Tibial artery (tissue), 4 donors: ENCODE measurements around the gene FAM209A.
"Not testable (repeated sequence)": the region's sequence is repeated elsewhere in the genome, so short reads cannot be mapped to it uniquely, and the experiment has no call there.

Experiments
- DNase-seq, 2 donors: peaks; one replicate each; pipeline ENCODE4 v3.0.0-alpha.2; 2019
- H3K27ac ChIP-seq, 2 donors: fragments of 200-600 bp; sonication (generic) in 1 of 2; 1 replicate in 1 of 2; 2 replicates in 1 of 2; pipeline ENCODE4 v1.5.1; 2018 to 2019; ENCODE audit warnings: mild to moderate bottlenecking in 1 of 2
- H3K27me3 ChIP-seq, 2 donors: fragments of 200-600 bp; sonication (generic) in 1 of 2; one replicate each; pipeline versions ENCODE4 v1.5.1 to v1.6.0; 2016 to 2019
- H3K36me3 ChIP-seq, 3 donors: fragments of 200-600 bp; sonication (generic) in 2 of 3; one replicate each; pipeline ENCODE4 v1.5.1; 2016 to 2019; ENCODE audit warnings: mild to moderate bottlenecking in 2 of 3
- H3K4me1 ChIP-seq, 4 donors: fragments of 200-600 bp; sonication (generic) in 2 of 4; 1 replicate in 3 of 4; 2 replicates in 1 of 4; pipeline ENCODE4 v1.5.1; 2016 to 2019
- H3K4me3 ChIP-seq, 2 donors: fragments of 200-600 bp; sonication (generic) in 1 of 2; 1 replicate in 1 of 2; 2 replicates in 1 of 2; pipeline ENCODE4 v1.5.1; 2018 to 2019; ENCODE audit warnings: mild to moderate bottlenecking in 2 of 2
- H3K9me3 ChIP-seq, 3 donors: fragments of 200-600 bp; sonication (generic) in 1 of 3; one replicate each; pipeline ENCODE4 v1.5.1; 2016 to 2019
- CTCF ChIP-seq, 2 experiments: fragments of 200-600 bp in 1 of 2; fragments of 450-650 bp in 1 of 2; IDR thresholded peaks; one replicate each; pipeline ENCODE4 v1.5.1; 2017 to 2019; ENCODE audit warnings: antibody characterized with exemption in 2 of 2, mild to moderate bottlenecking in 1 of 2, moderate library complexity in 1 of 2
- intact Hi-C: fragments of 100-400 bp; cut with DNase I; formaldehyde crosslinking; loops from one replicate; pipeline ENCODE4 v1.15.0; 2023; ENCODE audit warnings: low total_unique reads

The FAM209A gene

GRCh38 chr20:56520180-56520579 is 4.4 kb upstream of the FAM209A start:
- Histone ChIP-seq H3K9me3 (peaks cover 0 to 22% (median 18%) of the 10 kb centered on the region in 3 donors), H3K36me3 (peaks cover 48 to 53% (median 50%) of the 10 kb centered on the region in 3 donors), H3K4me1 (peaks cover 0 to 8% (median 0%) of the 10 kb centered on the region in 4 donors), H3K27ac (no peak overlapping the region), H3K4me3 (no peak overlapping the region), H3K27me3 (no peaks in the 10 kb centered on the region)
- DNase-seq = peak in 1 of 2 donors; percentile 32
- no peak for TF ChIP-seq CTCF (IDR thresholded peaks at IDR 0.05)
- intact Hi-C loops = no loop called here

- not testable (repeated sequence) for H3K4me1 ChIP-seq
These were observed 3.7 kb upstream of the FAM209A start for GRCh38 chr20:56520746-56521354.

GRCh38 chr20:56522311-56522710 is 2.2 kb upstream of the FAM209A start:
- peaks cover 39 to 43% (median 42%) of the 10 kb centered on the region in 3 donors for H3K36me3 ChIP-seq
- intact Hi-C loops = no loop called here
- no peaks in the 10 kb centered on the region for H3K4me1 ChIP-seq
- H3K4me3 ChIP-seq = no peak overlapping the region
- no peak overlapping the region for H3K27ac ChIP-seq
- no peaks in the 10 kb centered on the region for H3K27me3 ChIP-seq
- peak in 1 of 2 donors; percentile 54 for DNase-seq
- H3K9me3 ChIP-seq = peaks cover 0 to 22% (median 18%) of the 10 kb centered on the region in 3 donors
- TF ChIP-seq CTCF (IDR thresholded peaks at IDR 0.05) = no peak

More at GRCh38 chr20:56520746-56521354, 3.7 kb upstream of the FAM209A start:
- intact Hi-C loops, H3K27me3 ChIP-seq, H3K4me3 ChIP-seq, H3K27ac ChIP-seq: not testable (repeated sequence)
- DNase-seq = peak in 1 of 2 donors; percentile 25
- H3K36me3 ChIP-seq = peaks cover 48 to 53% (median 50%) of the 10 kb centered on the region in 3 donors
- peaks cover 0 to 22% (median 18%) of the 10 kb centered on the region in 3 donors for H3K9me3 ChIP-seq

GRCh38 chr20:56527521-56527920 is 3.0 kb downstream of the FAM209A start:
- H3K27me3 ChIP-seq = no peaks in the 10 kb centered on the region
- no peak overlapping the region for H3K4me3 ChIP-seq
- H3K4me1 ChIP-seq = no peaks in the 10 kb centered on the region
- no peak for DNase-seq
- intact Hi-C loops = no loop called here
- H3K36me3 ChIP-seq = no peaks in the 10 kb centered on the region
- no peak for TF ChIP-seq CTCF (IDR thresholded peaks at IDR 0.05)
- no peak overlapping the region for H3K27ac ChIP-seq
- H3K9me3 ChIP-seq = no peaks in the 10 kb centered on the region

- H3K4me3 ChIP-seq, H3K27ac ChIP-seq, H3K4me1 ChIP-seq, intact Hi-C loops, H3K27me3 ChIP-seq, DNase-seq, H3K9me3 ChIP-seq, H3K36me3 ChIP-seq: not testable (repeated sequence)
These were observed 8.4 kb downstream of the FAM209A start, which contains the start of gene FAM209B for GRCh38 chr20:56532946-56533345. Gene FAM209B, plus strand, starts transcription at chr20:56533246. Its CDS starts 96 bp downstream, at chr20:56533342.

GRCh38 chr20:56537997-56538396 is 13.5 kb downstream of the FAM209A start:
- no peak for TF ChIP-seq CTCF (IDR thresholded peaks at IDR 0.05)
- Histone ChIP-seq H3K4me1 (no peaks in the 10 kb centered on the region), H3K36me3 (no peaks in the 10 kb centered on the region), H3K27ac (no peak overlapping the region), H3K27me3 (no peaks in the 10 kb centered on the region), H3K4me3 (no peak overlapping the region), H3K9me3 (no peaks in the 10 kb centered on the region)
- intact Hi-C loops = no loop called here
- DNase-seq = no peak
